IgD-negative memory B cell (primary cell): ENCODE measurements around the gene FBXL20. TPM values are rescaled to one million over a fixed set of nuclear protein-coding genes. Genes with fewer than 3 reads are reported as not detected.
"Not testable (repeated sequence)": the region's sequence is repeated elsewhere in the genome, so short reads cannot be mapped to it uniquely, and the experiment has no call there.

Experiments used
- H3K27ac Mint-ChIP-seq, 3 donors: one replicate each; pipeline ENCODE4 v1.8.0; 2020 to 2022; ENCODE audit warnings: mild to moderate bottlenecking in 3 of 3, mixed read lengths in 3 of 3, moderate library complexity in 1 of 3
- H3K27me3 Mint-ChIP-seq: one replicate; pipeline ENCODE4 v1.8.0; 2021; ENCODE audit warnings: mixed read lengths
- H3K36me3 Mint-ChIP-seq: one replicate; pipeline ENCODE4 v1.8.0; 2020; ENCODE audit warnings: mild to moderate bottlenecking, mixed read lengths
- H3K4me1 Mint-ChIP-seq, 3 donors: one replicate each; pipeline ENCODE4 v1.8.0; 2020 to 2022; ENCODE audit warnings: mixed read lengths in 3 of 3, mild to moderate bottlenecking in 1 of 3
- H3K4me3 Mint-ChIP-seq, 4 donors: one replicate each; pipeline ENCODE4 v1.8.0; 2020 to 2022; ENCODE audit warnings: mild to moderate bottlenecking in 4 of 4, mixed read lengths in 4 of 4, moderate library complexity in 3 of 4
- H3K9me3 Mint-ChIP-seq, 3 donors: one replicate each; pipeline ENCODE4 v1.8.0; 2020 to 2021; ENCODE audit warnings: mixed read lengths in 3 of 3, mild to moderate bottlenecking in 1 of 3
- polyA plus RNA-seq: library from polyadenylated mRNA; unstranded; fragments of 300-500 nt; fragmentation: Illumina TruSeq; gene quantifications from one replicate; pipeline ENCODE4 v1.2.3, GENCODE V29; 2021

The FBXL20 gene
- polyA plus RNA-seq, 1 donor from 2014 or later = 5.0 TPM

DNA sequence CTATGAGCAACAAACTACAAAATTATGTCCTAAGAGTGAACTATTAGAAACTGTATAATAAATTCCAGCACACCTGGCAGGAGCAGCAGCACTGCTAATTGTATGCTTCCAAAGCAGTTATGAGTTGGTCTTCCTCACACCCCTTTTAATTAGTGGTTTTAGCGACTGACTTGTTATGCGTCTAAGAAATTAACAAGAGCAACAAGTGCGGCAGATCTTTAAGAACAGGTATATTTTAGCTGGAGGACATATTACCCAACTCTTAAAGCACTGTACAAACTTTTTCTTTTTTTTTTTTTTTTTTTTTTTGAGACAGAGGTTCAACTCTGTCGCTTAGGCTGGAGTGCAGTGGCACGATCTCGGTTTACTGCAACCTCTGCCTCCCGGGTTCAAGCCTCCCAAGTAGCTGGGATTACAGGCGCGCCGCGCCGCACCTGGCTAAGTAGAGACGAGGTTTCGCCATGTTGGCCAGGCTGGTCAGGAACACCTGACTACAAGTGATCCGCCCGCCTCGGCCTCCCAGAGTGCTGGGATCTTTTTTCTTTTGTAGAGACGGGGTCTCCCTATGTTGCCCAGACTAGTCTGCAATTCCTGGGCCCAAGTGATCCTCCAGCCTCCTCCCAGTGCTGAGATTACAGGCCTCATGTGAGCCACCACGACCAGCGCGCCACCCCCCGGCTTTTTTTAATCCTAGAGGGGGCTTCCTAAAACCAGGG, 1.6 kb upstream of the FBXL20 start:
- Mint-ChIP-seq H3K4me1 (peaks cover 9 to 22% (median 14%) of the 10 kb centered on the region in 3 donors), H3K9me3 (no peaks in the 10 kb centered on the region), H3K36me3 (no peaks in the 10 kb centered on the region), H3K27me3 (no peaks in the 10 kb centered on the region), H3K4me3 (peak overlapping the region; percentile 94 to 99 (median 97)), H3K27ac (peak overlapping the region; percentile 43 to 96 (median 94))

DNA sequence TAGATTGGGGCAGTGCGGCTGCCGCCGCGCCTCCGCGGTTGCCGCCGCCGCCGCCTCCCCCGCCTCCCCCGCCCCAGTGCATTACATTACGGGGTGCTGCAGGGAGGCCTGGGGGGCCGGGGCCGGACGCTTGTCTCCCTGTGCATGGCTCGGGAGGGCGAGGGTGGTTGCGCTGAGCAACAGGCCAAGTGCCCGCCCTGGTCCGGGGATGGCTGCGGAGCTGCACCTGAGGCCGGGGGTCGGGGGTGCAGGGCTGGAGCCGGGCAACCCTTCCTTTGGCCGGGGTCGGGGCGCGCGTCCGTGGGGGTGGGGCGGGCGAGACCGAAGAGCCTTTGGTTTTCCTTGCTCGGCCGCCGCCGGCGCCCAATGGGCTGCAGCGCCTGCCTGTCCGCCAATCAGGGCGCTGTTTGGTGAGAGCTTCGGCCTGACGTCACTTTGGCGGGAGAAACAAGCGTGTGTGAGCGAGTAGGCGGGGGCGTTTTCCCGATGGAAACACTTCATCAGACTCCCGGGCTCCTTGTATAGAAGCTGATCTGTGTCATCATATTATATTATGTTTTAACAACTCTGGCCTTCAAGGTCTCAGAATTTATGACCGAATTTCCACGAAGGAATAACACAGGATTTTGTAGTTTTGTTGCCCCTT, 941 bp upstream of the FBXL20 start:
- H3K27me3 Mint-ChIP-seq = no peaks in the 10 kb centered on the region
- H3K9me3 Mint-ChIP-seq = no peaks in the 10 kb centered on the region
- peak overlapping the region; percentile 94 to 99 (median 97) for H3K4me3 Mint-ChIP-seq
- peak overlapping the region; percentile 43 to 97 (median 94) for H3K27ac Mint-ChIP-seq
- H3K4me1 Mint-ChIP-seq = peaks cover 11 to 24% (median 15%) of the 10 kb centered on the region in 3 donors
- no peaks in the 10 kb centered on the region for H3K36me3 Mint-ChIP-seq

DNA sequence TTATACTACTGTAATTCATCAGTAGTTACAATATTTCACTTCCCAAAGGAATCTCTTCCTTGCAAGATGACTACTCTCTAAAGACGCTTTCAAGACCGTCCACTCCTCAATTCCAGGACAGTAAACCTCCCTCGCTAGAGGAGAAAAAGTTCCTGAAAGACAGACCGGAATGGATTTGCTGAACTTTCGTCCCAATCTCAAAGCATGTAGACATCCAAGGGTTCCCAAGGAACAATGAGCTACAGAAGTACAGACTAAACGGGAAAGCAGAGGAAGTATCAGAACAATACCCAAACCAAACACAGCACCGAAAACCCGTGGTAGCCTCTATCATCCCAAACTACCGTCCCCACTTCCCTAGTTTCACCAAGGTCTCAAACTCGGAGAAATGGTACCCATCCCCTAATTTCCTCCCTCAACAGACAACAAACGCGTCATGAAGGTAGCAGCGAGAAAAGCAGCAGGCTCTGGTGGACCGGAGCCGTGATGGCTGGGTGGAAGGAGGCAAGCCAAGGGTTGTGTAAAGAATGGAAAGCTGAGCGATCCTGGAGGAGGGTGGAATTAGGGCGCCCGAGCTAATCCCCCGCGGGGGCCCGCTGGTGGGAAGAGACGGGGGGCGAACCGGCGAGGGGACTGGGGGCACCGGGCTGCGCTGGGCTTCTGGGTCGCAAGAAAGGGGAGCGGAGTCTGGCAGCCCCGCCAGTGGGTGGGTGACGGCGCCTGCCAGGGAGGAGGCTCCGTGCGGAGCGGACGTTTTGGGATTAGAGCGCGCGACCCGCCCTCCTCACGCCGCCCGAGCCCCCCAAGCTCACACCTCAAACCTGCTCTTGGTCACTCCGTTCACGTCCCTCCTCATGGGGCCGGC, 647 bp downstream of the FBXL20 start:
- H3K27me3 Mint-ChIP-seq = no peaks in the 10 kb centered on the region
- no peaks in the 10 kb centered on the region for H3K36me3 Mint-ChIP-seq
- H3K4me1 Mint-ChIP-seq = peaks cover 15 to 26% (median 17%) of the 10 kb centered on the region in 3 donors
- peak overlapping the region; percentile 94 to 99 (median 97) for H3K4me3 Mint-ChIP-seq
- no peaks in the 10 kb centered on the region for H3K9me3 Mint-ChIP-seq
- H3K27ac Mint-ChIP-seq = peak overlapping the region; percentile 93 to 94 (median 93)

DNA sequence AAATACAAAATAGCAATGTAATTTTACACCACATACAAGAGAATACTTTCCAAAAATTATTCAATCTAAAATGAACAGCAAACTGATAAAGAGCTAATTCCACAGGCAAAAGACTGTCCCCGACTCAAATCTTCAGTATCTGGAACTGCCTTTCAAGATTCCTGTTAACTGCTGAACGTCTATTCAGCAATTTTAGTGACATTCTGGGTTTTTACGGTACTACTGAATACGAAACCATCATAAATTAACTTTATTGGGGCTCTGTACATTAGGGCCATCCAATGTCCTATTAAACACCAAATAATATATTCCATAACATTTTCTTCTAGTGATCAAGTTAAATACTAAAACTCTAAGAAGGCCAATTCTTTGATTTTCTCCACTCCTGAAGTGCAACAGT, 1.6 kb downstream of the FBXL20 start:
- Mint-ChIP-seq H3K27me3 (no peaks in the 10 kb centered on the region), H3K27ac (peak overlapping the region; percentile 67 to 94 (median 78)), H3K9me3 (no peaks in the 10 kb centered on the region), H3K4me1 (peaks cover 19 to 27% (median 21%) of the 10 kb centered on the region in 3 donors), H3K4me3 (peak overlapping the region; percentile 94 to 99 (median 97)), H3K36me3 (peaks cover under 1% of the 10 kb centered on the region)

DNA sequence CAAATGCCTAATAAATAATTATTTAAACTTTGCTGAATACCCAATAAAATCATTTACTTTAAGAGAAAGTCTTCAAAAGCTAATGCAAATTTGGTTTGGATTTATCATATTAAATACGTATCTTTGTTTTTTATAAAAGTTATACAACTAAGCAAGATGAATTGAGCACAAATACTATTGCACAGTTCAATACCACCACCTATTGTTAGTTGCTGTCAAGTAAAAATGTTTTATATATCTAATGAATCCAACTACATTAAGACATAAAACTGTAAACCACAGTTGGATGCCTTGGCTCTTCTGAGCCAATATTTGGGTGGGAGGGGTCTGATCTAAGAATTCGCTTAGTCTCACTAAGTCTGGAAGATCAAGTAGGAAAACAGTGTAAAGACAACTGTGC, 7.7 kb downstream of the FBXL20 start:
- peaks cover 10 to 18% (median 15%) of the 10 kb centered on the region in 3 donors for H3K4me1 Mint-ChIP-seq
- no peak overlapping the region for H3K27ac Mint-ChIP-seq
- H3K27me3 Mint-ChIP-seq = no peaks in the 10 kb centered on the region
- no peak overlapping the region for H3K4me3 Mint-ChIP-seq
- no peaks in the 10 kb centered on the region for H3K9me3 Mint-ChIP-seq
- peaks cover 1% of the 10 kb centered on the region for H3K36me3 Mint-ChIP-seq

DNA sequence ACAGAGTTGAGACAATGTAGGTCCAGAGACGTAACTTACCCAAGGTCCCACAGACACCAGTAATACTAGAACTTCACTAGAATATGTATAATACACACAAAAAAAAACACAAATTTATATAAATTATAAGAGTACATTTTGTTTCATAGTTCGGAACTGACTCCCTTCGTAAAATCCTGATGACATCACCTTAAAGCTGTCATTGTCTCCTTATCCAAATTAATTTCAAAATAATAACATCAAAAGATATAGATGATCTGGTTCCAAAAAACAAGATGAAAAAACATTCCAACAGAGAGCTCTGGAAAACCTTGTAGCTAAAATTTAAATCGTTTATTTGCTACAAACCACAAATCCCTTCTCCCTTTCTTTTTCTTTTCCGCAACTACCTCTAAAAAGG, 10.0 kb downstream of the FBXL20 start:
- H3K9me3 Mint-ChIP-seq = no peaks in the 10 kb centered on the region
- no peaks in the 10 kb centered on the region for H3K27me3 Mint-ChIP-seq
- no peak overlapping the region for H3K27ac Mint-ChIP-seq
- H3K36me3 Mint-ChIP-seq = peaks cover 1% of the 10 kb centered on the region
- peaks cover 5 to 15% (median 9%) of the 10 kb centered on the region in 3 donors for H3K4me1 Mint-ChIP-seq
- H3K4me3 Mint-ChIP-seq = no peak overlapping the region

DNA sequence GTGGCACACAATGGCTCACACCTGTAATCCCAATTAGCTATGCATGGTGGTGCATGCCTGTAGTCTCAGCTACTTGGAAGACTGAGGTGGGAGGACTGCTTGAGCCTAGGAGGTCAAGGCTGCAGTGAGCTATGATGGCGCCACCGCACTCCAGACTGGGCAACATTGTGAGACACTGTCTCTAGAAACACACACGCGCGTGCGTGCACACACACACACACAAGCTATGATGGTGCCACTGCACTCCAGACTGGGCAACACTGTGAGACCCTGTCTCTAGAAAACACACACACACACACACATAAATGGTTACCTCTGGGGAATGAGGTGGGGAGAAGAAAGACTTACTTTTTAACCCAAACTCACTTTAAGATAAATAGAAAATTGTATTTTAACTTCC, 16.4 kb downstream of the FBXL20 start:
- Mint-ChIP-seq H3K9me3 (no peaks in the 10 kb centered on the region), H3K4me1 (peaks cover 7 to 16% (median 11%) of the 10 kb centered on the region in 3 donors), H3K27me3 (no peaks in the 10 kb centered on the region), H3K36me3 (no peaks in the 10 kb centered on the region), H3K27ac (peak overlapping the region in 1 of 3 donors; percentile 21), H3K4me3 (no peak overlapping the region)

DNA sequence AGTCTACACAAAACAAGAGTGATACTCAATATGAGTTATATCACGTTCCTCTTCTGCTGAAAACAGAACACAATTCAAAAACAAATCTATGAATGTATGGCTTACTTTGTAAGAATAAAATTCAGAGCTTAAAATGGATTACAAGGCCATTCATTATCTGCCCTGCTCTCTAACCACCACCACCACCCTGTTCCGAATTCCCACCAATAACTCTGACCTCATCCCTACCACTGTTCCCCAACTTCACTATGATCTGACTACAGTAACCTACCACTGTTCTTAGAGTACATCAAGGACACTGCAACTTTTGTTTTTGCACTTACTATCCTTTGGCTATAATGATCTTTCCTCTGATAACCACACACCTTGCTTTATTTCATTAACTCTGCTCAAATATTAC, 21.3 kb downstream of the FBXL20 start:
- Mint-ChIP-seq H3K36me3 (peaks cover 2% of the 10 kb centered on the region), H3K27me3 (no peaks in the 10 kb centered on the region), H3K4me3 (no peak overlapping the region), H3K4me1 (peaks cover 23 to 30% (median 30%) of the 10 kb centered on the region in 3 donors), H3K9me3 (no peaks in the 10 kb centered on the region), H3K27ac (no peak overlapping the region)

GRCh38 chr17:39376434-39376833, 25.0 kb downstream of the FBXL20 start:
- Mint-ChIP-seq H3K4me3 (peak overlapping the region in 1 of 4 donors; percentile 71), H3K9me3 (no peaks in the 10 kb centered on the region), H3K4me1 (peaks cover 24 to 33% (median 29%) of the 10 kb centered on the region in 3 donors), H3K36me3 (peaks cover 3% of the 10 kb centered on the region), H3K27me3 (no peaks in the 10 kb centered on the region), H3K27ac (peak overlapping the region in 1 of 3 donors; percentile 19)

DNA sequence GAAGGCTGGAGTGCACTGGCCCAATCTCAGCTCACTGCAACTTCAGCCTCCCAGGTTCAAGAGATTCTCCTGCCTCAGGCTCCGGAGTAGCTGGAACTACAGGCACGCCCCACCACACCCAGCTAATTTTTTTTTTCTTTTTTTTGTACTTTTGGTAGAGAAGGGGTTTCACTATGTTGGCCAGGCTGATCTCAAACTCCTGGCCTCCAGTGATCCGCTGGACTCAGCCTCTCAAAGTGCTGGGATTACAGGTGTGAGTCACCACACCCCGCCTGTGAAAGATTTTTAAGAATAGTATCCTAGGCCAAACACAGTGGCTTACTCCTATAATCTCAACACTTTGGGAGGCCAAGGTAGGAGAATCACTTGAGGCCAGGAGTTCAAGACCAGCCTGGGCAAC, 33.6 kb downstream of the FBXL20 start:
- not testable (repeated sequence) for H3K9me3 Mint-ChIP-seq, H3K27ac Mint-ChIP-seq, H3K36me3 Mint-ChIP-seq, H3K4me3 Mint-ChIP-seq, H3K4me1 Mint-ChIP-seq, H3K27me3 Mint-ChIP-seq

- Mint-ChIP-seq H3K27me3 (no peaks in the 10 kb centered on the region), H3K9me3 (no peaks in the 10 kb centered on the region), H3K4me1 (peaks cover 6 to 13% (median 7%) of the 10 kb centered on the region in 3 donors), H3K4me3 (no peak overlapping the region), H3K27ac (no peak overlapping the region), H3K36me3 (peaks cover 6% of the 10 kb centered on the region)
These were observed 35.6 kb downstream of the FBXL20 start for GRCh38 chr17:39365872-39366271.

- H3K9me3 Mint-ChIP-seq = no peaks in the 10 kb centered on the region
- H3K4me1 Mint-ChIP-seq = peaks cover 7 to 16% (median 10%) of the 10 kb centered on the region in 3 donors
- H3K4me3 Mint-ChIP-seq = peak overlapping the region in 1 of 4 donors; percentile 6
- peaks cover 6% of the 10 kb centered on the region for H3K36me3 Mint-ChIP-seq
- no peaks in the 10 kb centered on the region for H3K27me3 Mint-ChIP-seq
- H3K27ac Mint-ChIP-seq = no peak overlapping the region
These were observed 36.2 kb downstream of the FBXL20 start for GRCh38 chr17:39365242-39365641.

DNA sequence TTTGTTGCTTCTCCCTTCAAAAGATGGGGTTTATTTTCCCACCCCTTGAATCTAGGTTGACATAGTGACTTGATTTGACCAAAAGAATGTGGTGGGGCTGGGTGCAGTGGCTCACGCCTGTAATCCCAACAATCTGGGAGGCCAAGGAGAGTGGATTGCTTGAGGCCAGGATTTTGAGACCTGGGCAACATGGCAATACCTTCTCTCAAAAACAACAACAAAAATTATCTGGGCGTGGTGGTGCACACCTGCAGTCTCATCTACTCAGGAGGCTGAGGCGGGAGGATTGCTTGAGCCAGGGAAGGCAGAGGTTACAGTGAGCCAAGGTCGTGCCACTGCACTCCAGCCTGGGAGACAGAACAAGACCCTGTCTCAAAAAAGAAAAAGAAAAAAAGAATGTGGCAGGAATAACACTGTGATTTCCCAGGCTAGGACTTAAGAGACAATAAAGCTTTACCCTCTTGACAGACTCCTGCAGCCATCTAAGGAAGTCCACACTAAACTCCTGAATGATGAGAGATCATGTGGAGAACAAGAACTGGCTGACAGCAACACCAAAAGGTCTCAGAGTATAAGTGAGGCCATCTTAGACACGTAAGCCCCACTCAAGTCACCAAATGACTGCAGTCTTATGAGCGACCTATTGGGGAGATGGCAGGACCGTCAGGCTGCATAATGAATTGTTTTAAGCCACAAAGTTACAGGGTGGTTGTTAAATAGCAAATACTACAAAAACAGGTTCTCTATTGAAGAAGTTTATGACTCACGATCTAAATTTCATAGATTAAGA, 37.0 kb downstream of the FBXL20 start:
- Mint-ChIP-seq H3K27me3 (no peaks in the 10 kb centered on the region), H3K27ac (no peak overlapping the region), H3K4me1 (peaks cover 10 to 21% (median 10%) of the 10 kb centered on the region in 3 donors), H3K9me3 (no peaks in the 10 kb centered on the region), H3K4me3 (no peak overlapping the region), H3K36me3 (peaks cover 6% of the 10 kb centered on the region)

DNA sequence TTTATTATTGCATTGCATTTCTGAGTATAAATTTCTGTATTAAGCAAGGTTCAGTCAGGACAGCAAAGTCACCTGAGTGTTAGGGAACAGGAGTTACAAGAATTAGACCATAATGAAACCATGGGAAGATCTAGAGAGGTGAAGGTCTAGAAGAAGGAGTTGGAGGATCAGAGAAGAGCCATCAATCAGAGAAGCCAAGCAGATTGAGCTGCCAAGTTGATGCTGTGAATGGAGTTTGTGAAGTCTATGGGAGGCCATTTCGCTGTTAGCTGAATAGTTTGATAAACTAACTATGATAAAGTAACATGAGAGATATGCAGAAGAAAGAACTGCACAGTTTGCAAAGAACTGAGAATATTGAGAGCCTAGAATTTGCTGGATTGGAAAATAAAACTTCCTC, 40.4 kb downstream of the FBXL20 start:
- peaks cover 11 to 18% (median 11%) of the 10 kb centered on the region in 3 donors for H3K4me1 Mint-ChIP-seq
- H3K9me3 Mint-ChIP-seq = no peaks in the 10 kb centered on the region
- peak overlapping the region in 1 of 3 donors; percentile 55 for H3K27ac Mint-ChIP-seq
- no peak overlapping the region for H3K4me3 Mint-ChIP-seq
- H3K36me3 Mint-ChIP-seq = peaks cover 4% of the 10 kb centered on the region
- no peaks in the 10 kb centered on the region for H3K27me3 Mint-ChIP-seq
